HL-60/S4 (cell line): ENCODE data around the gene INPP5K.
"Not testable (repeated sequence)": the region's sequence is repeated elsewhere in the genome, so short reads cannot be mapped to it uniquely, and the experiment has no call there.

Experiments used
- in situ Hi-C: fragments of 300-500 bp; cut with MboI; formaldehyde crosslinking; loops from 2 replicates; pipeline ENCODE4 v1.14.3; 2022; ENCODE audit warnings: low sequenced_read_pairs

The INPP5K gene

GRCh38 chr17:1467898-1468492 lies 48.4 kb downstream of the INPP5K start:
- in situ Hi-C loops = no loop called here

GRCh38 chr17:1467258-1467657 lies 49.2 kb downstream of the INPP5K start:
- in situ Hi-C loops = no loop called here

- in situ Hi-C loops = no loop called here
Observed at GRCh38 chr17:1464186-1464585, 52.2 kb downstream of the INPP5K start.

GRCh38 chr17:1462164-1463112 lies 54.0 kb downstream of the INPP5K start:
- in situ Hi-C loops = no loop called here

GRCh38 chr17:1461198-1461944 lies 55.0 kb downstream of the INPP5K start:
- in situ Hi-C loops = no loop called here

GRCh38 chr17:1460233-1460632 lies 56.2 kb downstream of the INPP5K start:
- in situ Hi-C loops = no loop called here

GRCh38 chr17:1455797-1456599 lies 60.4 kb downstream of the INPP5K start, which contains the start of gene CRK:
TSS of gene CRK (minus strand) at chr17:1456232. CDS start at chr17:1456117, 115 bp downstream.
- in situ Hi-C loops = no loop called here

GRCh38 chr17:1455291-1455796 lies 61.1 kb downstream of the INPP5K start:
- in situ Hi-C loops = no loop called here

- in situ Hi-C loops = no loop called here
Observed at GRCh38 chr17:1454541-1454940, 61.9 kb downstream of the INPP5K start.

GRCh38 chr17:1453694-1454093 lies 62.7 kb downstream of the INPP5K start:
- in situ Hi-C loops = not testable (repeated sequence)

- in situ Hi-C loops = no loop called here
Observed at GRCh38 chr17:1452836-1453235, 63.6 kb downstream of the INPP5K start.

GRCh38 chr17:1450261-1450660 lies 66.2 kb downstream of the INPP5K start:
- in situ Hi-C loops = not testable (repeated sequence)

- in situ Hi-C loops = no loop called here
Observed at GRCh38 chr17:1449412-1449967, 66.9 kb downstream of the INPP5K start.

- in situ Hi-C loops = no loop called here
Observed at GRCh38 chr17:1447052-1447451, 69.4 kb downstream of the INPP5K start.

GRCh38 chr17:1446201-1446600 lies 70.2 kb downstream of the INPP5K start:
- in situ Hi-C loops = no loop called here

GRCh38 chr17:1445695-1446094 lies 70.7 kb downstream of the INPP5K start:
- in situ Hi-C loops = not testable (repeated sequence)
